DND-41 (cell line): ENCODE measurements around the gene DOCK4.
A peak's percentile ranks its signal among the peaks of the same experiment; 100 is the strongest.

ENCODE experiments used
- ATAC-seq: fragments of 200-7000 bp; cut with Tn5 transposase; 3 replicates; pipeline ENCODE4 v1.9.1; 2021; ENCODE audit warnings: low read depth; ENCODE audit not compliant: insufficient read depth
- DNase-seq: peaks from one replicate; pipeline ENCODE4 v3.0.0-alpha.2; 2020
- H2AFZ ChIP-seq: 2 replicates; pipeline ENCODE4 v1.6.0; 2012; ENCODE audit warnings: low read depth, low read length
- H3K27ac ChIP-seq: 2 replicates; pipeline ENCODE4 v1.5.1; 2012; ENCODE audit warnings: low read length, inconsistent platforms
- H3K27me3 ChIP-seq: fragments of 200-600 bp; sonication (generic); 2 replicates; pipeline ENCODE4 v1.6.0; 2012; ENCODE audit warnings: low read length, mild to moderate bottlenecking, inconsistent platforms; ENCODE audit not compliant: insufficient read depth, poor library complexity
- H3K36me3 ChIP-seq: 2 replicates; pipeline ENCODE4 v1.5.1; 2012; ENCODE audit warnings: low read length, inconsistent platforms; ENCODE audit not compliant: insufficient read depth
- H3K4me1 ChIP-seq: 2 replicates; pipeline ENCODE4 v1.5.1; 2012; ENCODE audit warnings: mild to moderate bottlenecking, low read length; ENCODE audit not compliant: insufficient read depth
- H3K4me2 ChIP-seq: 2 replicates; pipeline ENCODE4 v1.6.0; 2012; ENCODE audit warnings: mild to moderate bottlenecking, moderate library complexity, low read length, inconsistent platforms; ENCODE audit not compliant: insufficient read depth
- H3K4me3 ChIP-seq, 2 experiments: fragments of 200-600 bp in 1 of 2; shearing (Covaris generic) in 1 of 2; 2 replicates each; pipeline ENCODE4 v1.5.1; 2012 to 2016; ENCODE audit warnings: inconsistent platforms in 2 of 2, low read length in 2 of 2, mild to moderate bottlenecking in 2 of 2, low read depth in 1 of 2, moderate library complexity in 1 of 2
- H3K79me2 ChIP-seq: 2 replicates; pipeline ENCODE4 v1.6.0; 2012; ENCODE audit warnings: low read length, inconsistent platforms; ENCODE audit not compliant: insufficient read depth
- H3K9ac ChIP-seq: 2 replicates; pipeline ENCODE4 v1.6.0; 2012; ENCODE audit warnings: low read depth, mild to moderate bottlenecking, inconsistent platforms, low read length, moderate library complexity
- H3K9me3 ChIP-seq: 2 replicates; pipeline ENCODE4 v1.5.1; 2012; ENCODE audit warnings: low read length, moderate library complexity, mild to moderate bottlenecking, inconsistent platforms; ENCODE audit not compliant: insufficient read depth, severe bottlenecking
- H4K20me1 ChIP-seq: 2 replicates; pipeline ENCODE4 v1.6.0; 2012; ENCODE audit warnings: low read length; ENCODE audit not compliant: insufficient read depth
- EZH2 ChIP-seq: IDR thresholded peaks from 3 replicates; pipeline ENCODE4 v1.6.1; 2012; ENCODE audit warnings: borderline replicate concordance, low read depth, mild to moderate bottlenecking, moderate library complexity, low read length, inconsistent platforms; ENCODE audit not compliant: severe bottlenecking
- TF ChIP-seq, protein P1 (sequence below): IDR thresholded peaks from 2 replicates; pipeline ENCODE4 v1.5.1; 2012; ENCODE audit warnings: borderline replicate concordance, low read length, moderate library complexity, mild to moderate bottlenecking; ENCODE audit not compliant: poor library complexity, severe bottlenecking; ENCODE audit errors: extremely low read depth

Gene DOCK4, protein sequence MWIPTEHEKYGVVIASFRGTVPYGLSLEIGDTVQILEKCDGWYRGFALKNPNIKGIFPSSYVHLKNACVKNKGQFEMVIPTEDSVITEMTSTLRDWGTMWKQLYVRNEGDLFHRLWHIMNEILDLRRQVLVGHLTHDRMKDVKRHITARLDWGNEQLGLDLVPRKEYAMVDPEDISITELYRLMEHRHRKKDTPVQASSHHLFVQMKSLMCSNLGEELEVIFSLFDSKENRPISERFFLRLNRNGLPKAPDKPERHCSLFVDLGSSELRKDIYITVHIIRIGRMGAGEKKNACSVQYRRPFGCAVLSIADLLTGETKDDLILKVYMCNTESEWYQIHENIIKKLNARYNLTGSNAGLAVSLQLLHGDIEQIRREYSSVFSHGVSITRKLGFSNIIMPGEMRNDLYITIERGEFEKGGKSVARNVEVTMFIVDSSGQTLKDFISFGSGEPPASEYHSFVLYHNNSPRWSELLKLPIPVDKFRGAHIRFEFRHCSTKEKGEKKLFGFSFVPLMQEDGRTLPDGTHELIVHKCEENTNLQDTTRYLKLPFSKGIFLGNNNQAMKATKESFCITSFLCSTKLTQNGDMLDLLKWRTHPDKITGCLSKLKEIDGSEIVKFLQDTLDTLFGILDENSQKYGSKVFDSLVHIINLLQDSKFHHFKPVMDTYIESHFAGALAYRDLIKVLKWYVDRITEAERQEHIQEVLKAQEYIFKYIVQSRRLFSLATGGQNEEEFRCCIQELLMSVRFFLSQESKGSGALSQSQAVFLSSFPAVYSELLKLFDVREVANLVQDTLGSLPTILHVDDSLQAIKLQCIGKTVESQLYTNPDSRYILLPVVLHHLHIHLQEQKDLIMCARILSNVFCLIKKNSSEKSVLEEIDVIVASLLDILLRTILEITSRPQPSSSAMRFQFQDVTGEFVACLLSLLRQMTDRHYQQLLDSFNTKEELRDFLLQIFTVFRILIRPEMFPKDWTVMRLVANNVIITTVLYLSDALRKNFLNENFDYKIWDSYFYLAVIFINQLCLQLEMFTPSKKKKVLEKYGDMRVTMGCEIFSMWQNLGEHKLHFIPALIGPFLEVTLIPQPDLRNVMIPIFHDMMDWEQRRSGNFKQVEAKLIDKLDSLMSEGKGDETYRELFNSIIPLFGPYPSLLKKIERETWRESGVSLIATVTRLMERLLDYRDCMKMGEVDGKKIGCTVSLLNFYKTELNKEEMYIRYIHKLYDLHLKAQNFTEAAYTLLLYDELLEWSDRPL (N-terminal part only)

DNA sequence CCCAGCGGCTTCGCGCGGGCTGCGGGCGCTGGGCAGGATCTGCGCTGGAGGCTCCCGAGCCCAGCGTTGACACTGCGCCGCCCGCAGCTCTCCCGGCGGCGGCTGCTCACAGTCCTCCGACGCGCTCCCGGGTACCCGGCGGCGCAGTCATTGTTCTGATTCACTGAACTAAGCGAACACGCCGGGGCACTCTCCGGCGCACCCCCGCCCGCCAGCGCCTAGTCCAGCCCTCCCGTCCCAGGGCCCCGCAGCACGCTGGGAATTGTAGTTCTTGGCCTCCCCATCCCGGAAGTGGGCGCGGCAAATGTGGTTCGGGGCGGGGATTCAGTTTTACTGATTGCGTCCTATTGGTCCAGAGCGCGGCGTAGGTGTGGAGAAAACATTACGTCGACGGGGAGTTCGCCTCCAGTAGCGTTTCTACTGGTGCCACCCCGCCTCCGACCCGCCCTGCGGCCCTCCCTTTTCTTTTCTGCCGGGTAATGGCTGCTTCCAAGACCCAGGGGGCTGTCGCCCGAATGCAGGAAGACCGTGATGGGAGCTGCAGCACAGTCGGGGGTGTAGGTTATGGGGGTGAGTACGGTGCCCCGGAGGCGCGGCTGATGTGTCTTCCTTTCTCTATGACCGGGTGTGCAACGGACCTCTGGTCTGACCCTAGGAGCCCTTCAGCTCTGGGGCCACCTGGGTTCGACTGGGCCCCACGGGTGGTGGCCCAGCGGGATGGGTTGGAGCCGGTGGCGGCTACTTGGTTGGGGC is at the start of gene DOCK4, which contains the start of gene ZNF277:
DOCK4 (minus strand) TSS at position 162 of the 753 bp plus-strand sequence. CDS start 261 bp downstream, outside the sequence.
ZNF277 (plus strand) TSS at position 458 of the 753 bp plus-strand sequence; CDS start at position 480, 22 bp downstream.
- Histone ChIP-seq H3K4me3 (peak within 1 kb of the TSS; percentile 89 to 93), H4K20me1 (peaks cover under 1% of the 10 kb centered on the region; the same call in 1 of the 2 replicates), H3K9ac (peak within 1 kb of the TSS; percentile 67), H3K9me3 (no peaks in the 10 kb centered on the region), H3K4me2 (peak within 1 kb of the TSS; percentile 100), H2AFZ (peak within 1 kb of the TSS; percentile 96), H3K4me1 (peaks cover 38% of the 10 kb centered on the region), H3K79me2 (peaks cover 42% of the 10 kb centered on the region), H3K27ac (peak within 1 kb of the TSS; percentile 75), H3K27me3 (peaks cover 22% of the 10 kb centered on the region), H3K36me3 (peaks cover 4% of the 10 kb centered on the region; the same call in 1 of the 2 replicates)
- DNase-seq (peak; percentile 99), ATAC-seq (peak; percentile 88)
- TF ChIP-seq, protein P1, sequence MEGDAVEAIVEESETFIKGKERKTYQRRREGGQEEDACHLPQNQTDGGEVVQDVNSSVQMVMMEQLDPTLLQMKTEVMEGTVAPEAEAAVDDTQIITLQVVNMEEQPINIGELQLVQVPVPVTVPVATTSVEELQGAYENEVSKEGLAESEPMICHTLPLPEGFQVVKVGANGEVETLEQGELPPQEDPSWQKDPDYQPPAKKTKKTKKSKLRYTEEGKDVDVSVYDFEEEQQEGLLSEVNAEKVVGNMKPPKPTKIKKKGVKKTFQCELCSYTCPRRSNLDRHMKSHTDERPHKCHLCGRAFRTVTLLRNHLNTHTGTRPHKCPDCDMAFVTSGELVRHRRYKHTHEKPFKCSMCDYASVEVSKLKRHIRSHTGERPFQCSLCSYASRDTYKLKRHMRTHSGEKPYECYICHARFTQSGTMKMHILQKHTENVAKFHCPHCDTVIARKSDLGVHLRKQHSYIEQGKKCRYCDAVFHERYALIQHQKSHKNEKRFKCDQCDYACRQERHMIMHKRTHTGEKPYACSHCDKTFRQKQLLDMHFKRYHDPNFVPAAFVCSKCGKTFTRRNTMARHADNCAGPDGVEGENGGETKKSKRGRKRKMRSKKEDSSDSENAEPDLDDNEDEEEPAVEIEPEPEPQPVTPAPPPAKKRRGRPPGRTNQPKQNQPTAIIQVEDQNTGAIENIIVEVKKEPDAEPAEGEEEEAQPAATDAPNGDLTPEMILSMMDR, result no peak
- no peak for TF ChIP-seq EZH2

DNA sequence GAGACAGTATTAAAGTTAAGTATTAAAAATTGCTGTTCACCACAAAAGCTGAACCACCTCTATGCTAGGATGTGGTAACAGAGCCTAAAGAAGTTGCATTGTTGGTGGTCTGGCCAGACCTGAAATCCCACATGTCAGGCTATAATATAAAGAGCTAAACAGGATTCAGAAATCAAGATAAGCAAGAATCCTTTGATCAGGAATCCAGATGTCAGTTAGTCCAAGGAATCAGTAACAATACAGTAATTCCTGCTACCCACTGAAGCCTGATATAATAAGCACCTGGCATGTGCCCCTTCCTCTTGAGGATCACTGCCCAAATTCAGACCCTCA is 49.2 kb upstream of the DOCK4 start:
- ATAC-seq, result peak; percentile 93
- no peak overlapping the region for H3K4me2 ChIP-seq

More for the DNA sequence above, 49.2 kb upstream of the DOCK4 start:
- Histone ChIP-seq H3K27me3 (no peaks in the 10 kb centered on the region), H3K4me1 (peaks cover 23% of the 10 kb centered on the region), H3K36me3 (no peaks in the 10 kb centered on the region), H3K4me3 (no peak overlapping the region), H3K27ac (no peak overlapping the region; the same call in 1 of the 2 replicates), H2AFZ (no peak overlapping the region), H4K20me1 (peaks cover 24% of the 10 kb centered on the region; the same call in 1 of the 2 replicates), H3K9me3 (no peaks in the 10 kb centered on the region), H3K79me2 (peaks cover 32% of the 10 kb centered on the region; the same call in 1 of the 2 replicates), H3K9ac (no peak overlapping the region)
- no peak for TF ChIP-seq EZH2
- TF ChIP-seq, protein P1, result no peak
- DNase-seq, result peak; percentile 43
